CD14-positive monocyte (primary cell): Measurements from ENCODE around the gene ITGA4. TPM values are rescaled to one million over a fixed set of nuclear protein-coding genes. Genes with fewer than 3 reads are reported as not detected.

Experiments used
- DNase-seq, 3 donors: peaks; one replicate each; pipeline ENCODE4 v3.0.0-alpha.2; 2011 to 2022
- H2AFZ ChIP-seq: 2 replicates; pipeline ENCODE4 v1.6.0; 2012; ENCODE audit warnings: mild to moderate bottlenecking, low read depth, low read length, inconsistent platforms; ENCODE audit not compliant: insufficient read depth, poor library complexity, severe bottlenecking
- H3K27ac ChIP-seq, 2 donors: 1 replicate in 1 of 2; 2 replicates in 1 of 2; pipeline ENCODE4 v1.5.1; 2012 to 2013; ENCODE audit warnings: low read length in 2 of 2, control low read depth in 1 of 2, inconsistent platforms in 1 of 2, low read depth in 1 of 2, mild to moderate bottlenecking in 1 of 2
- H3K27me3 ChIP-seq, 2 donors: one replicate each; pipeline versions ENCODE4 v1.6.0 to v1.6.1; 2011 to 2013; ENCODE audit warnings: low read length in 2 of 2; ENCODE audit not compliant: control insufficient read depth in 2 of 2, insufficient read depth in 2 of 2
- H3K36me3 ChIP-seq, 2 donors: replicated peaks in 1 of 2; 1 replicate in 1 of 2; 2 replicates in 1 of 2; pipeline versions ENCODE4 v1.5.1 to v1.6.1; 2012 to 2013; ENCODE audit warnings: low read length in 2 of 2, control low read depth in 1 of 2, inconsistent platforms in 1 of 2, mild to moderate bottlenecking in 1 of 2; ENCODE audit not compliant: insufficient read depth in 2 of 2, control insufficient read depth in 1 of 2
- H3K4me1 ChIP-seq, 2 donors: 1 replicate in 1 of 2; 2 replicates in 1 of 2; pipeline versions ENCODE4 v1.5.1 to v1.6.1; 2012 to 2013; ENCODE audit warnings: low read length in 2 of 2, control low read depth in 1 of 2, inconsistent platforms in 1 of 2, mild to moderate bottlenecking in 1 of 2, moderate library complexity in 1 of 2; ENCODE audit not compliant: insufficient read depth in 2 of 2, control insufficient read depth in 1 of 2
- H3K4me2 ChIP-seq: replicated peaks from 2 replicates; pipeline ENCODE3; 2012; ENCODE audit warnings: low read length, moderate library complexity, mild to moderate bottlenecking; ENCODE audit not compliant: poor library complexity, severe bottlenecking; ENCODE audit errors: extremely low read depth
- H3K4me3 ChIP-seq, 3 experiments: fragments of 200-600 bp in 1 of 3; sonication (generic) in 1 of 3; replicated peaks in 1 of 3; 1 replicate in 2 of 3; 2 replicates in 1 of 3; pipeline ENCODE4 v1.5.1; 2011 to 2013; ENCODE audit warnings: low read length in 3 of 3, mild to moderate bottlenecking in 3 of 3, control low read depth in 2 of 3, low read depth in 2 of 3, inconsistent platforms in 1 of 3, moderate library complexity in 1 of 3
- H3K79me2 ChIP-seq: 2 replicates; pipeline ENCODE4 v1.6.0; 2012; ENCODE audit warnings: mild to moderate bottlenecking, control low read depth, inconsistent platforms, low read length, moderate library complexity; ENCODE audit not compliant: insufficient read depth
- H3K9ac ChIP-seq: 2 replicates; pipeline ENCODE4 v1.6.0; 2017; ENCODE audit warnings: low read length, mild to moderate bottlenecking; ENCODE audit not compliant: insufficient read depth, poor library complexity, severe bottlenecking
- H3K9me3 ChIP-seq, 2 donors: replicated peaks in 1 of 2; 1 replicate in 1 of 2; 2 replicates in 1 of 2; pipeline versions ENCODE4 v1.5.1 to v1.6.1; 2012 to 2013; ENCODE audit warnings: low read length in 2 of 2, control low read depth in 1 of 2; ENCODE audit not compliant: control insufficient read depth in 1 of 2, insufficient read depth in 1 of 2
- H4K20me1 ChIP-seq: 2 replicates; pipeline ENCODE4 v1.6.0; 2012; ENCODE audit warnings: mild to moderate bottlenecking, low read length, control low read depth, moderate library complexity; ENCODE audit not compliant: insufficient read depth
- H3K27ac Mint-ChIP-seq, 7 donors: one replicate each; pipeline ENCODE4 v1.8.0; 2020; ENCODE audit warnings: mild to moderate bottlenecking in 7 of 7, mixed read lengths in 7 of 7, moderate library complexity in 6 of 7, inconsistent platforms in 2 of 7
- H3K27me3 Mint-ChIP-seq, 3 donors: one replicate each; pipeline ENCODE4 v1.8.0; 2021 to 2022; ENCODE audit warnings: low read depth in 3 of 3, mild to moderate bottlenecking in 3 of 3, mixed read lengths in 3 of 3, moderate library complexity in 3 of 3, inconsistent platforms in 1 of 3
- H3K36me3 Mint-ChIP-seq, 2 donors: one replicate each; pipeline ENCODE4 v1.8.0; 2020; ENCODE audit warnings: mixed read lengths in 2 of 2, inconsistent platforms in 1 of 2, mild to moderate bottlenecking in 1 of 2
- H3K4me1 Mint-ChIP-seq: one replicate; pipeline ENCODE4 v1.8.0; 2020; ENCODE audit warnings: mild to moderate bottlenecking, mixed read lengths
- H3K4me3 Mint-ChIP-seq, 2 donors: one replicate each; pipeline ENCODE4 v1.8.0; 2020; ENCODE audit warnings: mild to moderate bottlenecking in 2 of 2, mixed read lengths in 2 of 2, moderate library complexity in 1 of 2
- H3K9me3 Mint-ChIP-seq, 7 donors: one replicate each; pipeline ENCODE4 v1.8.0; 2020 to 2022; ENCODE audit warnings: mixed read lengths in 7 of 7, mild to moderate bottlenecking in 6 of 7, moderate library complexity in 6 of 7, inconsistent platforms in 2 of 7
- CTCF ChIP-seq: fragments of 200-600 bp; IDR thresholded peaks from one replicate; pipeline ENCODE4 v1.8.0; 2022; ENCODE audit warnings: antibody characterized with exemption, mild to moderate bottlenecking
- WGBS: methylation state at CpG from one replicate; pipeline ENCODE4 v1.1.5; 2013; ENCODE audit warnings: missing lambda C conversion rate; ENCODE audit not compliant: insufficient coverage; 5-methylcytosine and 5-hydroxymethylcytosine counted together
- intact Hi-C, 2 donors: fragments of 100-400 bp; cut with micrococcal nuclease; formaldehyde crosslinking; loops; one replicate each; pipeline versions ENCODE4 v1.15.0 to v1.15.1; 2023
- polyA plus RNA-seq, 3 donors: library from polyadenylated mRNA; depleted of rRNA in 1 of 3; unstranded in 2 of 3; stranded (reverse) in 1 of 3; fragments of 300-500 nt in 2 of 3; fragments of >200 nt in 1 of 3; fragmentation: Illumina TruSeq in 2 of 3; gene quantifications; 1 replicate in 2 of 3; 2 replicates in 1 of 3; pipeline ENCODE4 v1.2.3, GENCODE V29; 2012 to 2021

The ITGA4 gene
- polyA plus RNA-seq, 3 donors = 66.1 to 97.3 (median 84.1) TPM

GRCh38 chr2:181574321-181574720 lies 117.1 kb downstream of the ITGA4 start:
- no peak for TF ChIP-seq CTCF
- H4K20me1 ChIP-seq = no peaks in the 10 kb centered on the region
- H3K36me3 Mint-ChIP-seq = no peaks in the 10 kb centered on the region
- WGBS = 97% methylated on average over 3 of the region's 7 CpGs
- H3K36me3 ChIP-seq = no peaks in the 10 kb centered on the region
- no peak overlapping the region for H3K9ac ChIP-seq
- intact Hi-C loops = loop anchor here (10.0 kb wide), 1 partner anchor 140 kb away; no protein-coding TSS in a partner anchor
- H3K27ac Mint-ChIP-seq = peak overlapping the region in 1 of 7 donors; percentile 36
- no peak overlapping the region for H3K27ac ChIP-seq
- H3K4me2 ChIP-seq = no peak overlapping the region
- H3K9me3 Mint-ChIP-seq = no peaks in the 10 kb centered on the region
- H3K4me1 ChIP-seq = peaks cover 11 to 12% of the 10 kb centered on the region in 2 donors
- H3K9me3 ChIP-seq = no peaks in the 10 kb centered on the region
- H2AFZ ChIP-seq = no peak overlapping the region
- no peaks in the 10 kb centered on the region for H3K79me2 ChIP-seq
- no peak overlapping the region for H3K4me3 Mint-ChIP-seq
- H3K4me1 Mint-ChIP-seq = peaks cover 5% of the 10 kb centered on the region
- H3K27me3 ChIP-seq = no peaks in the 10 kb centered on the region
- no peaks in the 10 kb centered on the region for H3K27me3 Mint-ChIP-seq
- no peak for DNase-seq
- H3K4me3 ChIP-seq = no peak overlapping the region

- H3K36me3 Mint-ChIP-seq = no peaks in the 10 kb centered on the region
- Histone ChIP-seq H3K9me3 (no peaks in the 10 kb centered on the region), H3K36me3 (no peaks in the 10 kb centered on the region), H2AFZ (no peak overlapping the region), H3K4me3 (no peak overlapping the region), H4K20me1 (no peaks in the 10 kb centered on the region), H3K9ac (no peak overlapping the region), H3K4me2 (peak overlapping the region; percentile 16), H3K27me3 (no peaks in the 10 kb centered on the region), H3K79me2 (no peaks in the 10 kb centered on the region), H3K4me1 (peaks cover 11 to 12% of the 10 kb centered on the region in 2 donors), H3K27ac (no peak overlapping the region)
- TF ChIP-seq CTCF = no peak
- peaks cover 5% of the 10 kb centered on the region for H3K4me1 Mint-ChIP-seq
- H3K27ac Mint-ChIP-seq = no peak overlapping the region
- 42% methylated on average over 1 of the region's 7 CpGs for WGBS
- intact Hi-C loops = loop anchor here (10.0 kb wide), 1 partner anchor 140 kb away; no protein-coding TSS in a partner anchor
- no peaks in the 10 kb centered on the region for H3K27me3 Mint-ChIP-seq
- DNase-seq = no peak
- no peaks in the 10 kb centered on the region for H3K9me3 Mint-ChIP-seq
- H3K4me3 Mint-ChIP-seq = no peak overlapping the region
Measured at GRCh38 chr2:181575024-181575649, 118.0 kb downstream of the ITGA4 start.
